Measurements from ENCODE around the gene CCR9. TPM values are rescaled to one million over a fixed set of nuclear protein-coding genes. Genes with fewer than 3 reads are reported as not detected.

Gene CCR9
- total and polyA plus RNA-seq, 10 of the 15 experiments (the other 5 are each of a cell fraction or from before 2014, with no cell fraction given), result 0.05 to 3.9 (median 2.4) TPM

DNA sequence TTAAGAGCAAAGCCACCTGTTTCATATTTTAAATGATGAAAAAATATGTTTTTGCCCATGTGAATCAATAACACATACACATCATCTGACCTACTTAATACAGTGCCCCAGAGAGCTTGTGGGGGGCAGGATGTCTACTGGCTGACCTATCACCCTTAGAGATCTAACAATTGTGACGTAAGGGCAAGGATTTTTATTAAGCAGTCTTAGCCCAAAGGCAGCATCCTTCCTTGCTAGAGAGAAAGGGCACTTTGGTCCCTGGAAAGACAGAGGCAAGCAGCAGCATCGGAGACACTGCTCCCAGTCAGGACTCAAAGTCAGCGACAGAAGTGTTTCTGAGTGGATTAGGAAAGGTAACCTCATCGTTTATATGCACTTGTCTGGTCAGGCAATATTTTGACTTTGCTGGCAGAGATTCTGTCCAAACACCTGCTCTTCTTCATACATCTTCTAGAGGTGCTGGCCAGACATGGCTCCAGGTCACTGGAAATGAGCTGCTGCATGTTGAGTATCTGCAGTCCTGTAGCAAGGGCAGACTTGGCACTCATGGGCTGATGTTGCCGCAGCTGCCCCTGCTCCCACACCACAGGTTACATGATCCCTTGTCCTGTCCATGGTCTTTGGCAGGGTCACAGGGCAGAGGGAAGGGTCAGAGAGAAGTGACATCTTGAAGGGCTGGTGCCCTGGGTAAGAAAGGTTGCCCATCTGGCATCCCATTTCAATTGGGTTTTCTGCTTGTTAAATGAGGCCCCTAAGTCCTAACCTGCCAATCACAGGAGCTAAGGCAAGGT is 58.7 kb downstream of the CCR9 start:
- H2AFZ ChIP-seq (ENCODE audit: control insufficient read depth, low read depth, low read length), result no peak overlapping the region
- no peak overlapping the region for H3K4me2 ChIP-seq (ENCODE audit: control insufficient read depth, insufficient read depth)
- H3K27me3 ChIP-seq (replicated peaks in 1 of 2; ENCODE audit: control insufficient read depth in 2 of 2, insufficient read depth in 2 of 2, low read length in 1 of 2), result no peaks in the 10 kb centered on the region
- H3K9me3 ChIP-seq (replicated peaks; ENCODE audit: control insufficient read depth, insufficient read depth, low read length), result no peaks in the 10 kb centered on the region; the same call in 2 of the 3 replicates
- BruUV-seq (replicated peaks), result no TSS peak
- H3K4me3 ChIP-seq, result no peak overlapping the region
- FAIRE-seq (no peak), DNase-seq (ENCODE audit: low read depth, low spot score) (no peak), ATAC-seq (no peak)
- in situ Hi-C loops (cut with MboI), result loop anchor here (5.0 to 10.0 kb wide), 3 partner anchors 132 to 427 kb away; partner anchors contain the start of gene CCR5
- no peak overlapping the region for H3K9ac ChIP-seq (ENCODE audit: control insufficient read depth, insufficient read depth, low read length)
- peaks cover 5 to 18% of the 10 kb centered on the region in 2 experiments for H3K36me3 ChIP-seq (ENCODE audit: control insufficient read depth in 2 of 2, insufficient read depth in 2 of 2, low read length in 1 of 2)
- intact Hi-C loops (cut with micrococcal nuclease; ENCODE audit: unreplicated experiment), result no loop called here
- ChIA-PET RAD21 (ENCODE audit: unreplicated experiment) (no interaction called here), CTCF (interaction anchor here (0.8 to 1.4 kb wide), 6 partner anchors 17 to 432 kb away, joined by 3 to 7 read pairs (median 3); no protein-coding TSS in a partner anchor), SMC1A (ENCODE audit: uncharacterized antibody, unreplicated experiment) (interaction anchor here (1.1 to 21.6 kb wide), 4 partner anchors 11 to 136 kb away, joined by 3 to 523 read pairs (median 4); no protein-coding TSS in a partner anchor), POLR2A (no interaction called here)
- H3K27ac ChIP-seq (ENCODE audit: control insufficient read depth, insufficient read depth), result no peak overlapping the region
- no peaks in the 10 kb centered on the region for H3K4me1 ChIP-seq (ENCODE audit: control insufficient read depth, insufficient read depth, low read length)
- H3K79me2 ChIP-seq (ENCODE audit: control insufficient read depth, insufficient read depth, low read length), result no peaks in the 10 kb centered on the region
- no peaks in the 10 kb centered on the region for H4K20me1 ChIP-seq (ENCODE audit: control insufficient read depth, insufficient read depth)
- WGBS (ENCODE audit: insufficient coverage, insufficient replicate concordance, low lambda C conversion rate, missing lambda C conversion rate), result 98% methylated on average over 5 of the region's 5 CpGs
- TF ChIP-seq POU2F2 (IDR thresholded peaks at IDR 0.05; ENCODE audit: borderline replicate concordance, low read depth, low read length) (no peak), SMAD5 (IDR thresholded peaks at IDR 0.05; ENCODE audit: low read depth) (no peak), NFYB (IDR thresholded peaks at IDR 0.05; ENCODE audit: insufficient read depth, low read depth, low read length) (no peak), ZBTB33 (IDR thresholded peaks at IDR 0.05) (no peak), PML (IDR thresholded peaks at IDR 0.05; ENCODE audit: low read length) (no peak), LARP7 (IDR thresholded peaks at IDR 0.05) (no peak), SMARCA5 (IDR thresholded peaks at IDR 0.05) (no peak), SPI1 (IDR thresholded peaks at IDR 0.05; ENCODE audit: borderline replicate concordance, insufficient read depth, low read depth, low read length) (no peak), RAD21 (IDR thresholded peaks at IDR 0.05; ENCODE audit: insufficient read depth, low read depth, low read length) (no peak), HDAC6 (IDR thresholded peaks at IDR 0.05; ENCODE audit: unreplicated experiment) (no peak), NR2C2 (IDR thresholded peaks at IDR 0.05; ENCODE audit: borderline replicate concordance, control insufficient read depth, insufficient read length, low read depth) (no peak), TCF3 (IDR thresholded peaks at IDR 0.05; ENCODE audit: borderline replicate concordance, insufficient read depth, low read depth, low read length) (no peak), GATAD2B (conservative IDR thresholded peaks at IDR 0.05; ENCODE audit: low read depth) (no peak), RCOR1 (conservative IDR thresholded peaks at IDR 0.05; ENCODE audit: low read depth, low read length) (no peak), NR2F1 (conservative IDR thresholded peaks at IDR 0.05) (no peak), MEF2A (IDR thresholded peaks at IDR 0.05; ENCODE audit: insufficient read depth, low read depth, low read length) (no peak)
- TF ChIP-seq, protein P1, sequence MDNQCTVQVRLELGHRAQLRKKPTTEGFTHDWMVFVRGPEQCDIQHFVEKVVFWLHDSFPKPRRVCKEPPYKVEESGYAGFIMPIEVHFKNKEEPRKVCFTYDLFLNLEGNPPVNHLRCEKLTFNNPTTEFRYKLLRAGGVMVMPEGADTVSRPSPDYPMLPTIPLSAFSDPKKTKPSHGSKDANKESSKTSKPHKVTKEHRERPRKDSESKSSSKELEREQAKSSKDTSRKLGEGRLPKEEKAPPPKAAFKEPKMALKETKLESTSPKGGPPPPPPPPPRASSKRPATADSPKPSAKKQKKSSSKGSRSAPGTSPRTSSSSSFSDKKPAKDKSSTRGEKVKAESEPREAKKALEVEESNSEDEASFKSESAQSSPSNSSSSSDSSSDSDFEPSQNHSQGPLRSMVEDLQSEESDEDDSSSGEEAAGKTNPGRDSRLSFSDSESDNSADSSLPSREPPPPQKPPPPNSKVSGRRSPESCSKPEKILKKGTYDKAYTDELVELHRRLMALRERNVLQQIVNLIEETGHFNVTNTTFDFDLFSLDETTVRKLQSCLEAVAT (IDR thresholded peaks at IDR 0.05), result no peak
- TF ChIP-seq, protein P2, sequence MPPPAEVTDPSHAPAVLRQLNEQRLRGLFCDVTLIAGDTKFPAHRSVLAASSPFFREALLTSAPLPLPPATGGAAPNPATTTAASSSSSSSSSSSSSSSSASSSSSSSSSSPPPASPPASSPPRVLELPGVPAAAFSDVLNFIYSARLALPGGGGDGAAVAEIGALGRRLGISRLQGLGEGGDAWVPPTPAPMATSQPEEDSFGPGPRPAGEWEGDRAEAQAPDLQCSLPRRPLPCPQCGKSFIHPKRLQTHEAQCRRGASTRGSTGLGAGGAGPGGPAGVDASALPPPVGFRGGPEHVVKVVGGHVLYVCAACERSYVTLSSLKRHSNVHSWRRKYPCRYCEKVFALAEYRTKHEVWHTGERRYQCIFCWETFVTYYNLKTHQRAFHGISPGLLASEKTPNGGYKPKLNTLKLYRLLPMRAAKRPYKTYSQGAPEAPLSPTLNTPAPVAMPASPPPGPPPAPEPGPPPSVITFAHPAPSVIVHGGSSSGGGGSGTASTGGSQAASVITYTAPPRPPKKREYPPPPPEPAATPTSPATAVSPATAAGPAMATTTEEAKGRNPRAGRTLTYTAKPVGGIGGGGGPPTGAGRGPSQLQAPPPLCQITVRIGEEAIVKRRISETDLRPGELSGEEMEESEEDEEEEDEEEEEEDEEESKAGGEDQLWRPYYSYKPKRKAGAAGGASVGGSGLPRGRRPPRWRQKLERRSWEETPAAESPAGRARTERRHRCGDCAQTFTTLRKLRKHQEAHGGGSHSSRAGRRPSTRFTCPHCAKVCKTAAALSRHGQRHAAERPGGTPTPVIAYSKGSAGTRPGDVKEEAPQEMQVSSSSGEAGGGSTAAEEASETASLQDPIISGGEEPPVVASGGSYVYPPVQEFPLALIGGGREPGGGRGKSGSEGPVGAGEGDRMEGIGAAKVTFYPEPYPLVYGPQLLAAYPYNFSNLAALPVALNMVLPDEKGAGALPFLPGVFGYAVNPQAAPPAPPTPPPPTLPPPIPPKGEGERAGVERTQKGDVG (CRISPR knock-in tag; IDR thresholded peaks at IDR 0.05), result no peak
